ELF-1 (cell line): ENCODE results near the gene BCL11A.

Experiments used
- DNase-seq: peaks from one replicate; pipeline ENCODE4 v3.0.0-alpha.2; 2016; ENCODE audit warnings: low read depth, low spot score

Gene BCL11A

GRCh38 chr2:60466161-60466702, 87.2 kb downstream of the BCL11A start:
- no peak for DNase-seq

- no peak for DNase-seq
Measured at GRCh38 chr2:60465736-60466135, 87.7 kb downstream of the BCL11A start.

GRCh38 chr2:60463249-60463648, 90.2 kb downstream of the BCL11A start:
- DNase-seq = no peak

- no peak for DNase-seq
Measured at GRCh38 chr2:60461421-60462108, 91.9 kb downstream of the BCL11A start.

GRCh38 chr2:60460577-60461420, 92.7 kb downstream of the BCL11A start:
- DNase-seq = no peak

GRCh38 chr2:60459851-60460250, 93.6 kb downstream of the BCL11A start:
- DNase-seq = no peak

GRCh38 chr2:60456115-60456770, 97.2 kb downstream of the BCL11A start:
- DNase-seq = no peak

GRCh38 chr2:60453872-60454271, 99.6 kb downstream of the BCL11A start:
- peak; percentile 15 for DNase-seq

- DNase-seq = peak; percentile 90
Measured at GRCh38 chr2:60453301-60453700, 100.2 kb downstream of the BCL11A start.

- no peak for DNase-seq
Measured at GRCh38 chr2:60450488-60450887, 103.0 kb downstream of the BCL11A start.

- DNase-seq = no peak
Measured at GRCh38 chr2:60447943-60448342, 105.5 kb downstream of the BCL11A start.

- no peak for DNase-seq
Measured at GRCh38 chr2:60446413-60447267, 106.8 kb downstream of the BCL11A start.

GRCh38 chr2:60445684-60446179, 107.7 kb downstream of the BCL11A start:
- DNase-seq = no peak

GRCh38 chr2:60442608-60443007, 110.8 kb downstream of the BCL11A start:
- DNase-seq = no peak

GRCh38 chr2:60441800-60442199, 111.7 kb downstream of the BCL11A start:
- no peak for DNase-seq

GRCh38 chr2:60440767-60441163, 112.7 kb downstream of the BCL11A start:
- no peak for DNase-seq

- DNase-seq = no peak
Measured at GRCh38 chr2:60440079-60440766, 113.2 kb downstream of the BCL11A start.

- DNase-seq = peak; percentile 42
Measured at GRCh38 chr2:60439219-60439974, 114.1 kb downstream of the BCL11A start.

GRCh38 chr2:60438653-60439052, 114.8 kb downstream of the BCL11A start:
- DNase-seq = no peak

- DNase-seq = no peak
Measured at GRCh38 chr2:60438131-60438530, 115.3 kb downstream of the BCL11A start.
